Hippocampal formation (tissue), 2 donors: ENCODE data around the gene APMAP.

Source experiments
- DNase-seq, 2 donors: peaks; one replicate each; lab custom pipeline; 2025; lab: John Stamatoyannopoulos, UW

Gene APMAP, protein sequence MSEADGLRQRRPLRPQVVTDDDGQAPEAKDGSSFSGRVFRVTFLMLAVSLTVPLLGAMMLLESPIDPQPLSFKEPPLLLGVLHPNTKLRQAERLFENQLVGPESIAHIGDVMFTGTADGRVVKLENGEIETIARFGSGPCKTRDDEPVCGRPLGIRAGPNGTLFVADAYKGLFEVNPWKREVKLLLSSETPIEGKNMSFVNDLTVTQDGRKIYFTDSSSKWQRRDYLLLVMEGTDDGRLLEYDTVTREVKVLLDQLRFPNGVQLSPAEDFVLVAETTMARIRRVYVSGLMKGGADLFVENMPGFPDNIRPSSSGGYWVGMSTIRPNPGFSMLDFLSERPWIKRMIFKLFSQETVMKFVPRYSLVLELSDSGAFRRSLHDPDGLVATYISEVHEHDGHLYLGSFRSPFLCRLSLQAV

DNA sequence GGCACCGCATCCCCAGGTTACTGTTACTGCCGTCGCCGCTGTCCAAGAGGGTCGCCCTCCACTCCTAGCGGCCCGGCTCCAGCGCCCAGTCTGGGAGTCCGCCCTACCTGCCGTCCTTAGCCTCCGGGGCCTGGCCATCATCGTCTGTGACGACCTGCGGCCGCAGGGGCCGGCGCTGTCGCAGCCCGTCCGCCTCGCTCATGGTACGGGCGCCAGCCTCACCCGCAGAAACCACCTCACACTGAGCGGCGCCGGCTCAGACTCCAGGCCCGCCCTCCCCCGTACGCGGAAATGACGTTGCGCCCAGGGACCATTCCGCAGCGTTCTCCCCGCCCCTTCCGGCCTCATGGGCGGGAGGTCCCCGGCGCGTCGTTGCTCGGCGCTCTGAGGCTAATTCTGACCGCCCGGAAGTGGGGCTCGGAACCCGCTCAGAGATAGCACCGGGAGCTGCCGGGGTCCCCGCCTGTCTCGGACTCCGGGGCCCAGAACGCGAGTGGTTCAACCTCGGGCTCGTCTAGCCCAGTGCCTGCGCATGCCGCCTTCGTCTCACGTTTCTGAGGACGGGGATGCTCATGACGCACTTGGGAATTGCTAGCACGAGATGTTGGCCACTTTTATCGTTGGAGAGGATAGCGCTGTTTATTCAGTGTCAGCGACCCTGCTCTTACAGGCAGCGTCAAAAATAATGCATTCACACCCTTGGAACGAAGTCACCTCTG lies at the start of gene APMAP:
APMAP (minus strand) TSS at position 265 of the 719 bp plus-strand sequence; CDS start at position 202, 63 bp downstream.
- peak; percentile 91 for DNase-seq

DNA sequence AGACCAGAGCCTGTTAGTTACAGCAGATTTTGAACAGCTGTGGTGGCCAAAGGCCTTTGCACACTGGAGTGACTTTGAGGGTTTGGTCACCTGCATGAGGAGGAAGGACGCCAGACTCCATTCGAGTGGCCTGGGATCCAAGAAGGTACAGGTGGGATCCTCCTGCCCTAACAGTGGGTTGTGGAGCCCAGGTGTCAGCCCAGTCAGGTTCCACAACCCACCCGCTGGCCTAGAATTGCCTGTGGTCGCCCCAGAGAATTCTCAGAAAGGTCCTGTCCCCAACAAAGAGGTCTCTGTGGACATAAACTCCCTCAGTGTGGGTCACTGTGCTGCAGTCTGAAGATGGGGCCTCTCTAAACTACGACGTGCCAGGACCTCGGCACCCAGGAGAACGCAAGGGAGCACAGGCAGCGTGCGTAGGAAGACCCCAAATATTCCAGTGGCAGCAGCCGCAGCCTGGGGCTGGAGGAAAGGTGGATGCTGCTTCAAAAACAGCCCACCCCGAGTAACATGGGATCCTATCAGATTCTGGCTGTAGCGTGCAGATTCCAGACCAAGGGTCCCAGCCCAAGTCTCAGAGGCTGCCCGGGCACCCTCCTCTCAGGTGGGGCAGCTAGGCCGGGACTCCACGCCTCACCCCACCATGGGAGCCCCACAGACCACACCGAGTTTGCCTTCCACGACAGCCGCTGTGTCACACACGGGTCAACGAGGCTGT lies 49.4 kb upstream of the APMAP start:
- no peak for DNase-seq

DNA sequence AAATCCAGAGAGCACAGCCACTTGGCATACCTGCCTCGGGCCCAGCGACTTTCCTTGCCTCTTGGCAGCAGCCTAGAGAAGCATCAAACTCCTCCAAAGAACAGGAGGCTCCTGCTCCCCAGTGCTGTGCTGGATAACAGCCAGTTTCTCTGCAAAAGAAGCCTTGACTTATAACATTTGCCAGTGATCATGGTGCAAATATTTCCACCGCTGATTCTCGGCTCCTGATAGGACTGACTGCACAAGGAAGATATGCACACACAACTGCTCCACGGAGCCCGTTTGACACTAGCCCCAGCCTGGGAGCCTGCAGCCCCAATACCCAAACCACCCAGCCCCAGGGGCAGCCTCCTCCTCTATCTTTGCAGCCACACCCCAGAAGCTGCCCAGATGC lies 47.9 kb upstream of the APMAP start:
- DNase-seq, result no peak

DNA sequence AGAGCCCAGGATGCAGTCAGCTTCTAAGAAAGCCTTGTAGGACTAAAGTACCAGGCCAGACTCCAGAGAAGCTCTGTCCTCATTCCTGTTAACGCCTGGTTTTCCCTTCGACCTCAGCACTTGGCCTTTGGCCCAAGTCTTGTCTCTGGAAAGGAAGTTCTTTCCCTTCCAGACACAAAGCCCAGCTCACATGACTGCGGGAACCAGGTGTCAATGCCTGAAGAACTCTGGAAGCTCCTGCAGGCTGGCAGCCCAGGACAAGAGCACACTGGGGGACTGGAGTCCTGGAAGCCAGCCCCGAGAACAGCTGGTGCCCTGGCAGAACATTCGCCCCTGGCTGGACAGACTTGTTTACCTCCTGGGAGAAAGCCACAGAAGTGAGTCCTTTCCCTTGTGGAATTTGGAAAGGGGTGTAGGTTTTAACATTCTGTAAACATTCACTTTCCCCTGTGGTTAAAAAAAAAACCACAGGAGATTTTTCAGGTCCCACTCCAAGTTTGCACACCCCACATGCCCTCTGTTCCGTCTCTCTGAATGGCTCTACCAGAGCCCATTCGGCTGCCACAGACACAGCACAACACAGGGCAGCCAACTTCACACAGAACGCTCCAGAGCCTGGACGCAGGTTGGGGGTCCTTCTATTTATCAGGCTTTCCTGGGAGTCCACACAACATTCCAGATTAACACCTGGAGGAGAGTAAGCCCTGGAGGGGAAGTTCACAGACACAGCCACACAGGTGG lies 47.3 kb upstream of the APMAP start:
- peak; percentile 72 to 74 for DNase-seq

DNA sequence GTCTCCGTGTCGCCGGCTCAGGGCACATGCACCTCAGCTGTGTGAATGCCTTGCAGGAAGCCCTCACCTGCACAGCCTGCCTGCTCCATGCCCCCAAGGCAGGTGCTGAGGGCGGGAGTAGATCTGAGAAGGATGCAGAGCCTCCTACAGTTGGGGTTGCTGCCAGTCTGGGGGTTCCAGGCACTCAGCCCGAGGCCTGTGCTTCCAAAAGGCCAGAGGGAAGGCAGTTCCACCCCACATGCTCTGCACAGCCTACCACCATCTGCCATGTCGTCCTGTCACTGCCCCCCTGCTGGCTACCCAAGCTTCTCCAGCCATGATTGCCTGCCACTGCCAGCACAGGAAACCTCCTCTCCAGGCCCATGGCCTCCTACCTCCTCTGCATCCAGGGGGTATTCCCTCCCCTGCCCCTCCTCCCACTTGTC lies 46.1 kb upstream of the APMAP start:
- no peak for DNase-seq

DNA sequence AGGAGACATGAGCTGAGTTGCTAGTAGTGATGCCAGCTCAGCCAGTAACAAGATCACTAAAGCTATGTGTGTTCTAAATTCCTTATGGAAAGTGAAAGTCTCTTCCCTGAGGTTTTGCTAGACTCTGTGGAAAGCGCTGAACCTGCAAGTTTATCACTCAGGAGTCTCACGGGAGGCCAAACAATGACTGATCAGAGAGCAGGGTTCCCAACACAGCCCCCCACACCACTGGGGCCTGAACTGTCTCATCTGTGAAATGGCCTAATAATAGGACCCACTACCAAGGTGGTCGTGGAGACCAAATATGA lies 45.5 kb upstream of the APMAP start:
- no peak for DNase-seq

DNA sequence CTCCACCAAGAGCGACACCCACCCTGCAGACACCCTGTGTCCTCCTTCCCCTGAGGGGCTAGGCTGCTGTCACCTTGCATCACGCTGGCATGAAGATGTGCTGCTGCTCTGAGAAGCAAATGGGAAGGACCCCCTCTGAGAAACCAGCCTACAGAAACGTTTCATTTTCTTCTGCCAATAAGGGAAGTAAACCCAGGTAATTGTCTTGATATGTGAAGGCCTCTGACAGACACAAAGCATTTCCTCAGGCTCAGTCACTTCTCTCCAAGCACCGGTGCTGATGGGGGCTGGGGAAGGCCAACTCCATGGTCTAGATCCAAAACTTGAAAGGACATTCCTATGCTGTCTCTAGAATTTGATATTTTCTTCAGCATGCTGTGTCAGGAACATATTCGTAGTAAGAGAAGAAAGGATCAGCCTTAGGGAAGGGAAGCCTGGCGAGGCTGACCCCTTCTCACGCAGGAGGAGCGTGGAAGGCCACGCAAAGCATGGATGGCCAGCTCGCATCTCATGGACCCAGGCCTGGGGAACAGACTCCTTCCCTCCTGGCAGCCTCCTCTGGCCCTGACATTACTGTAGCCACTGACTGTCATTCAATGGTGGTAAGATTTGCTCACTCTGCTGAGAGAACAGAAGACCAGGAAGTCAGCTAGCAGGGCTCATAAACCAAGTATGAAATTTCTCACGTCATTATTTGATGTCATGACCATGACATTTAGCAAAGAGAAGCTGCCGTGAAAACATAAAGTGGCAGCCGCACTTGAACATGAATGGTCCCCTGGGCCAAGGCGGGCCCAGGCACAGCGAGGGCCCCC lies 44.9 kb upstream of the APMAP start:
- DNase-seq, result no peak

DNA sequence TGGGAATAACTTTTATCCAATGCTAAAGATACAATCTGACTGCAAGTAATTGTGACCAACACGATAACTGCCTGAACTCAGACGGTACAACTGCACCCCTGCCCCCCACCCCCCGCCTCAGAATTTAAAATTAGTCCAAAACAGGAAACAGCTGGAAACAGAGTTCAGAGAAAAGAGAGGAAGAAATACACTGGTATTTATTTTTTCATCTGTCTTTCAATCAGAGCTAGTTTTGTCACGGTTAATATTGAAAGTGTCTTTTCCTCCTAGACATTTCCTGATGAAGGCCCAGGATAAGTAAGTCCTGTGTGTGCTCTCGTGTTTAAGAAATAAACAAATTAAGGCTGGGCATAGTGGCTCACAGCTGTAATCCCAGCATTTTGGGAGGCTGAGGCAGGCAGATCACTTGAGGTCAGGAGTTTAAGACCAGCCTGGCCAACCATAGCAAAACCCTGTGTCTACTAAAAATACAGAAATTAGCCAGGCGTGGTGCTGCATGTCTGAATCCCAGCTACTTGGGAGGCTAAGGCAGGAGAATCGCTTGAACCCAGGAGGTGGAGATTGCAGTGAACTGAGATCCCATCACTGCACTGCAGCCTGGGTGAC lies 43.9 kb upstream of the APMAP start:
- no peak for DNase-seq

DNA sequence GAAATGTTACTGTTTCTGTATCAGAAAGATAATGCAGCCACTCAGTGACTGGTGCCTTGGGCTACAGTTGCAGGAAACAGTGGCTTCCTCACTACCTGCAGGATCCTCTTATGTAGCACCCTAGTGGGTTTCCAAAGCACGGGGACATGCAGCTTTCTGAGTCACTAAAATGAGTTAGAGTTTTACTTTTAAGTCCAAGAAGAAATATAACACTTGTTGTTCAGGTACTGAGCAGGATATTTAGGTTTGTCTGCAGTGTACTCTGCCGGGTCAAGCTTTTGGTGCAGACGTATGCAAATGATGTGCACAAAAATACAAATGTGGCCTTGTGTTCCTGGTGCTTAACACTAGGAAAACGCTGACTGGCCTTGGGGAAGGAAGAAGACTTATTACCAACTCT lies 43.4 kb upstream of the APMAP start:
- DNase-seq, result no peak

DNA sequence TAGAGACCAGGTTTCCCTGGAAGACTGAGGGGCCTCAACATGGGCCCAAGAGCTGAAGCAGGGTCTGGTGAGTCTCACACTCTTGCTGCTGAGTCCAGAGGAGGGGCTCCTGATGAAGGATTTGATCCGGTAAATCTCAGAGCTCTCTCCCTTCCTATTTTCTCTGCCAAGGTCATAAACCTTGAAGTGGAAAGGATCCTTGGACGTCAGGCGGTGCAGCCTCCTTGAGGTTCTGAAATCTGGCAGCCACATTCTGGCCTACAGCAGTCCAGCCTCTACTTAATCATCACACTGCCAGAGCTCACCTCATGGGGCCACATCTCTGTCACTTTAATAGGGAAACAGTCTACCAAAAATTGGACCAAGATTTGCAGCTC lies 41.4 kb upstream of the APMAP start:
- no peak for DNase-seq

DNA sequence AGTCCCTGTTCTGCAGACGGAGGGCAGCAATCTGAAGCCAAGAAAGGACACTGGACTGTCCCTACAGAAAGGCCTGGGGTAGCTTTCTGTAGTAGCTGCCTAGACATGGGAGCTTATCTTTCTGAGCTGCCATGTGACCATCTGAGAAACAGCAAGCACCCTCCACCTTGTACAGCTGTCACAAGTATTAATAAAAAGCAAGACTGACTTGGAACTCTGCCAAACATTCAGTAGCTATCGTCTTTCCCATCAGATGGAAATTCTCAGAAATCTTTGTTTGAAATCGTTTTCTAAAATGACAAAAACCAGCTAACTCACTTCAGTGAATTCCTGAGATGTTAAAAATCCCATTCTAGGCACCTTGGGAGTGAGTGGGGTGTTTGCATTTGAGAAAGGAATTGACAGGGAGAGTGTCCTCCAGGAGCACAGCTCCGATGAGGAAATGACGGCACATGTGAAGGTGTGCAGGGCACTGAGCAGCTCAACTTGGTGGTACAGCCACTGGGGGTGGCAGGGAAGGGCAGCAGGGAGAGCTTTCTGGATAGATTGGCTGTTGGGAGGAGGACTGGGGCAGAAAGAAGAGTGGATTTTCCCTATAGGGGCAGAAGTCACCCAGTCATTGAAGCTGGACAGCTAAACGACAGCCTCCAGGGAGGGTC lies 40.8 kb upstream of the APMAP start:
- DNase-seq, result no peak

DNA sequence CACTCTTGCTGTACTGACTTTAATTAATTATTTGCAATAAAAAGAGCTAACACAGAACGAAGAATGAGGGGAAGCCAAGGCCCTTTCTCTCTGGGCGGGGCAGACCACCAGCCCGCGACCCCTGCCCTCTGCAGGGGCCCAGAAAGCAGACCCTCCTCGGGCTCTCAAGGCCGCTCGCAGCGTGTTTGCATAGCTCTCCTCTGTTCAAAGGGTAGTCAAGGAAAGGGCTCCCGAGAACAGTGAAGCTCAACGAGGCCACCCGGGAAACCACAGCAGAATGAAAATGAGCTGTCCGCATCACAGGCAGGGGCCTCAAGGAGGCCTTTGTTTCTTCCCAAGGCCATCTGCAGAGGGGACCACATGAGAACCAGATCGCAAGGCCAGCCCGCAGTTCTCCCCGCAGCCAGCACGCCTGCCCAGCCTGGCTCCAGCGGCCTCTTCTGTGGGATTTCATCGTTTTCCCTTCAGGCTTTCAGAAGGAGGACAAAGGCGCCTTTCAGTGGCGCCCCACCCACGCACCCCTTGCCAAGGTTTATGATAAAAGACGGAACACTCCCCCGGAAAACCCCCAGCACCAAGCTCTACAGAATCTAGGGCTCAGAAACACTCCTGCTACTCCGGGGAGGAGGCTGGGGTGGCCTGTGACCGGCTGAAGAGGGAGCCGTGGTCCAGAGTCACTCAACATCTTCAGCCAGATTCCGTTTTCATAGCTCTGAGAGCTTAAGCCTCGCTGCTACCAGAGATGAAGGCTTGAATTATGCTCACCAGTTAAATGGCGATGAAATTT lies 40.1 kb upstream of the APMAP start:
- peak; percentile 94 to 97 for DNase-seq

DNA sequence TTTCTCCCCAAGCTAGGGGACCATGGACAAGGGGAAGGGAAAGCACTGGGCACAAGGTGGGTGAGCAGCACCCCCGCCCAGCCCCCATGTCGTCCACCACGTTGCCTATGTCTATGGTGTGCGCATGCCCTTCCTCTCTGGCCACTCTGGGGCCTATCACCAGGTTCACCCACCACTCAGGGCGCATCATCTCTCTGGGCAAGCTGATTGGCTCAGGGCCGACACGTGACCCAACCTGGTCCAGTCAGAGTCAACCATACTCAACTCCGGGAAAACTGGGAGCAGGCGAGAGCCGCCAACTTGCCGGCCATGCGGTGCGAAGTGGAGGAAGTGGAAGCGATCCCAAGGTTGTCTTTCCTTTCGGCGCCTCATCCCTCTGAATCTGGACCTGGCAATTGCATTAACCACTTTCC lies 39.5 kb upstream of the APMAP start:
- peak in 1 of 2 donors; percentile 73 for DNase-seq

DNA sequence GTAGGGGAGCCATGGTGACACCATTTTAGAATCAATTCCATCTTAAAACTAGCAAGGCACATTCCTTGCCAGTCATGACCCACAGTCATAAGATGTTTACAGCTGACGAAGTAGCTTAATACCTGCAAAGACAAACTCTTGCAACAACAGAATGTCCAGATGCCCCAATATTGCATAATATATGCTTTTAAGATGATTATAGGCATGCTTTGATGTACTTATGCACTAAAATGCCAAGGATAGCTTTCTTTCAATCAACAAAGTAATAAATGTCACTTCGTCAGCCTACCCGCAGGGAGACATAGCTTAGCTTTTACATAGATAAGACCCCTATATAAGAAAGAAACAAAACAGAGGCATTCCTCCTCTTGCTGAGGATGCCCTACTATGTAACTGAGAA lies 38.7 kb upstream of the APMAP start:
- DNase-seq, result no peak

DNA sequence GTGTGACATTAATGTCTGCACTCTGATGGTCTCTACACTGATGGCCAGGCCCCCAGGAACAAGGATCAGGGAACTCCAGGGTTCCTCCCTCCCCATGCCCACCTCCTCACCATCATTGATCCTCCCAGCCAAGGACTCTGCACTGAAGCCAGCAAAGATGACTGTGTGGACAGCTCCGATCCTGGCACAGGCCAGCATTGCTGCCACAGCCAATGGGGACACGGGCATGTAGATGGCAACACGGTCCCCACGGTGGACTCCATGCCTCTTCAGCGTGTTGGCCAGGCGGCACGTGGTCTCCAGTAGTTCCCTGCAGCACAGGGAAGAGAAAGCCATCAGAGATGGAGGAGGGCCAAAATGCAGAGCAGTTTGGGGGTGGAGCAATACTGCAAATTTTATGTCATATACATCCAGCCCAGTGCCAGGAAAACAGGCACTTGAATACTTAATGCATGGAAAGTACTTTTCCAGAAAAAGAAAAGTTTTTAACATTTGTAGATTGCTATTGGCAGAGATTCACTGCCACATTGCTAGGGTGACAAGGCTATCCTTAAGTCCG lies 38.2 kb upstream of the APMAP start:
- DNase-seq, result no peak

DNA sequence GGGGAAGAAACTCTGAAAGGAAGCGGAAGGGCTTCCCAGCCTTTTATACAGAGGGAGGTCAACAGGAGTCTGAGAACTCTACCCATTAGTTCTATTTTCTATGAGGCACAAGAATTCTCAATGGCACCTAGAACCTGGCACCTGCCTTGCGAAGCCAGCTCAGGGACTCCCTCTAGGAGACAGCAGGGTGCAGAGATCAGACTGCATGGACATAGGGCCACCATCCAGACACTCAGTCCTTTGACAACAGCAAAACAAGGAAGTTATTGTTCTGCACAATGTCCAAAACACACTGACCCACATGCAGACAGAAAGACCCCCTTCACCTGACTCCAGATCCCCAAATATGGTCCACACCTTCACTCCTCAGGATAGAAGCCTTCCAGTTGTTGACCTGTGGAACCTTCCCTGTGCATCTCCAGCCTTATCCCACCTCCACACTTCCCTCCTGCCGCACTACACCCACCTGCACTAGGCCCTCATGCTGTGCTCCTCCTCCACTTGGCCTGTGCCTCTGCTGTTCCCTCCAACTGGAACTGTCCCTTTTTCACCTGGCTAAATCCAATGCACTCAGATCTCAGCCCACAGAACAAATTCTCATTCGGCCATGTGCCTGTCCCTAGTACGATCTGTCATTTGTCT lies 37.6 kb upstream of the APMAP start:
- DNase-seq, result peak; percentile 41 to 63

DNA sequence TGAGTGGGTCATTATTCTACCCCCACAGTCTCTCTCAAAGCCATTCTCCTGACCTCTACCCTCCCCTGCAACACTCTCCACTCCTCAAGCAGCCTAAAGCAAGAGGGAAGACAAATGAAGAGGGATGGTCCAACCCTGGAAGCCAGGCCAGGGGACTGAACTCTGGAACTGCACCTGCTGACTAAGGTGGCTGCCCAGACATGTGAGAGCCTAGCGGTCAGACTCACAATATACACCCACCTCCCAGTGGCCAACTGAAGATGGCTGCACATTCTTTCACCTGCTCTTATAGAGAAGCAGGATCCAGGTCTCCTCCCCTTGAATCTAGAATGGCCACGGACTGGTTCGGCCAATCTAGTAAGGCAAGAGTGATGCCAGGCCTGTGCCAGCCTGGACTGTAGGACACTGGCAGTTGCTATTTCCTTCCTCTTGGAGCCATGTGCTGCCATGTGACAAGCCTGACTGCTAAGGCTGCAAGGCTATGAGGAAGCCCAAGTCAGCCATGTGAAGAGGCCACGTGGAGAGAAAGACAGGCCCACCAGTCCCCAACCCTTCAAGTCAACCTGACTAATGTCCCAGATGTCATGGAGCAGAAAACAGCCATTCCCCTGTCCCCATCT lies 33.5 kb upstream of the APMAP start:
- DNase-seq, result no peak
